Natural killer cell (primary cell): Measurements from ENCODE around the gene CHST3. TPM values are rescaled to one million over a fixed set of nuclear protein-coding genes. Genes with fewer than 3 reads are reported as not detected.
A peak's percentile ranks its signal among the peaks of the same experiment; 100 is the strongest.

Experiments used
- ATAC-seq, 3 donors: fragments of 150-1000 bp in 2 of 3; fragments of 200-7000 bp in 1 of 3; cut with Tn5 transposase; 1 replicate in 1 of 3; 2 replicates in 2 of 3; pipeline ENCODE4 v1.10.0; 2021; ENCODE audit warnings: mild to moderate bottlenecking in 2 of 3, moderate library complexity in 2 of 3
- DNase-seq, 2 donors: peaks; one replicate each; pipeline versions ENCODE4 v3.0.0 to v3.0.0-alpha.2; 2013 to 2021; ENCODE audit warnings: mixed read lengths in 1 of 2
- H3K27ac ChIP-seq: one replicate; pipeline ENCODE4 v1.5.1; 2013; ENCODE audit warnings: mild to moderate bottlenecking, low read length
- H3K27me3 ChIP-seq: one replicate; pipeline ENCODE4 v1.6.1; 2013; ENCODE audit warnings: low read length; ENCODE audit not compliant: control insufficient read depth, insufficient read depth
- H3K36me3 ChIP-seq: one replicate; pipeline ENCODE4 v1.6.1; 2013; ENCODE audit warnings: low read length; ENCODE audit not compliant: control insufficient read depth, insufficient read depth
- H3K4me1 ChIP-seq: one replicate; pipeline ENCODE4 v1.6.1; 2013; ENCODE audit warnings: low read length; ENCODE audit not compliant: control insufficient read depth, insufficient read depth
- H3K4me3 ChIP-seq: one replicate; pipeline ENCODE4 v1.5.1; 2013; ENCODE audit warnings: low read length
- H3K9me3 ChIP-seq: one replicate; pipeline ENCODE4 v1.6.1; 2013; ENCODE audit warnings: low read length; ENCODE audit not compliant: control insufficient read depth, insufficient read depth
- H3K27ac Mint-ChIP-seq, 2 donors: one replicate each; pipeline ENCODE4 v1.8.0; 2022; ENCODE audit warnings: mild to moderate bottlenecking in 2 of 2, mixed read lengths in 2 of 2, moderate library complexity in 1 of 2
- H3K27me3 Mint-ChIP-seq, 2 donors: one replicate each; pipeline ENCODE4 v1.8.0; 2022; ENCODE audit warnings: low read depth in 2 of 2, mixed read lengths in 2 of 2
- H3K36me3 Mint-ChIP-seq: one replicate; pipeline ENCODE4 v1.8.0; 2022; ENCODE audit warnings: mixed read lengths
- H3K4me1 Mint-ChIP-seq, 2 donors: one replicate each; pipeline ENCODE4 v1.8.0; 2022; ENCODE audit warnings: mixed read lengths in 2 of 2
- H3K4me3 Mint-ChIP-seq: one replicate; pipeline ENCODE4 v1.8.0; 2022; ENCODE audit warnings: mild to moderate bottlenecking, moderate library complexity, mixed read lengths
- H3K9me3 Mint-ChIP-seq, 2 donors: one replicate each; pipeline ENCODE4 v1.8.0; 2022; ENCODE audit warnings: mixed read lengths in 2 of 2
- CTCF ChIP-seq: fragments of 200-600 bp; IDR thresholded peaks from one replicate; pipeline ENCODE4 v1.8.0; 2022; ENCODE audit warnings: antibody characterized with exemption
- WGBS: methylation state at CpG from one replicate; pipeline ENCODE4 v1.1.7; 2013; ENCODE audit warnings: missing lambda C conversion rate; ENCODE audit not compliant: insufficient coverage; 5-methylcytosine and 5-hydroxymethylcytosine counted together
- intact Hi-C: fragments of 100-400 bp; cut with micrococcal nuclease; formaldehyde crosslinking; loops from one replicate; pipeline ENCODE4 v1.14.2; 2022
- total RNA-seq, 4 donors: library from RNA; stranded (reverse); fragments of 120-200 nt in 1 of 4; gene quantifications; one replicate each; pipeline versions ENCODE4 v1.2.3 to v1.2.4, GENCODE V29; 2013 to 2022

The CHST3 gene
- total RNA-seq, 3 donors from 2014 or later (not counting 1 experiment from before 2014, with no cell fraction given), result not detected

DNA sequence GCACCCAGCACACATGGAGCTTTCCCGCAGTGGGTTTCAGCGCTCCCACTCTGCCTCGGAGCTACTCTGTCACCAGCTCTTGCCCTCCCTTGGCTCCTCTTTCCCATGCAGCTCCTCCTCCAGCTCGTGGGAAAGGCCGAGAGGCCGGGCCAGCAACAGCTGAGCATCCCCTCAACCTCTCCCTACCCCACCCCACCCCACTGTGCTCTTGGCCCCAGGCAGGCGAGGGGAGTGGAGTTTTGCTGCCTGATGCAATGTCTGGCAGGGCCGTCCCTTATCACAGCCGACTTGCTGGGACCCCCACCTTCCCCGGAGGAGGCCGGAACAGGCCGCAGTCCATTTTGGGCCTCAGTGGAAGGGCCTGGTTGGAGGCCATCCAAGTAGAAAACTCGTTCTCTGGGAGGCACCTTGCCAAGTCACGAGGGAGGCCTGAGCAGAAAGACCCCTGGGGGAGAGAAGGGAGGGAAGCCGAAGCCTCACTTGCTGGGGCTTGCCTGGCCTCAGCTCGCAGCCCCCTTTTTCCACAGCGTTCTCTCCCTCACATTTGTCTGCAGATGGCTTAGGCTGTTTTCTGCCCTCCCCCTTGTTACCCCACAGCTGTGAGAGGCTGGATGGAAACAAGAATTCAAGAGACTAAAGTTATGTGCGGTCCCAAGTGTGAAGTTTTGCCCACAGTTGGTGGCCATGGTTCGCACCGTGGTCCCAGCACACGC, 35.3 kb downstream of the CHST3 start:
- TF ChIP-seq CTCF, result no peak
- H3K4me3 ChIP-seq, result no peak overlapping the region
- H3K27me3 ChIP-seq, result peaks cover 2% of the 10 kb centered on the region
- H3K9me3 Mint-ChIP-seq, result no peaks in the 10 kb centered on the region
- 69% methylated on average over 21 of the region's 21 CpGs for WGBS
- H3K4me3 Mint-ChIP-seq, result no peak overlapping the region
- no peak overlapping the region for H3K27ac Mint-ChIP-seq
- H3K4me1 Mint-ChIP-seq, result peaks cover 6 to 8% of the 10 kb centered on the region in 2 donors
- peaks cover 0 to 5% of the 10 kb centered on the region in 2 donors for H3K27me3 Mint-ChIP-seq
- no peak overlapping the region for H3K27ac ChIP-seq
- H3K36me3 Mint-ChIP-seq, result no peaks in the 10 kb centered on the region
- peaks cover 14% of the 10 kb centered on the region for H3K4me1 ChIP-seq
- intact Hi-C loops, result no loop called here
- no peaks in the 10 kb centered on the region for H3K9me3 ChIP-seq
- ATAC-seq, result peak in 1 of 3 donors; percentile 55
- no peak for DNase-seq
- no peaks in the 10 kb centered on the region for H3K36me3 ChIP-seq

- no peak overlapping the region for H3K4me3 ChIP-seq
- no peak overlapping the region for H3K27ac ChIP-seq
- peaks cover 6 to 8% of the 10 kb centered on the region in 2 donors for H3K4me1 Mint-ChIP-seq
- H3K4me1 ChIP-seq, result peaks cover 14% of the 10 kb centered on the region
- no peak for DNase-seq
- no peaks in the 10 kb centered on the region for H3K36me3 ChIP-seq
- H3K27ac Mint-ChIP-seq, result no peak overlapping the region
- H3K27me3 ChIP-seq, result peaks cover 2% of the 10 kb centered on the region
- 74% methylated on average over 14 of the region's 14 CpGs for WGBS
- TF ChIP-seq CTCF, result no peak
- no peaks in the 10 kb centered on the region for H3K9me3 Mint-ChIP-seq
- H3K9me3 ChIP-seq, result no peaks in the 10 kb centered on the region
- H3K36me3 Mint-ChIP-seq, result no peaks in the 10 kb centered on the region
- no peak overlapping the region for H3K4me3 Mint-ChIP-seq
- peaks cover 0 to 5% of the 10 kb centered on the region in 2 donors for H3K27me3 Mint-ChIP-seq
- intact Hi-C loops, result no loop called here
- ATAC-seq, result no peak
These were observed 36.2 kb downstream of the CHST3 start for GRCh38 chr10:72000073-72001032.

- intact Hi-C loops, result no loop called here
- H3K27ac ChIP-seq, result no peak overlapping the region
- Mint-ChIP-seq H3K4me1 (peaks cover 6 to 8% of the 10 kb centered on the region in 2 donors), H3K36me3 (no peaks in the 10 kb centered on the region), H3K4me3 (no peak overlapping the region), H3K9me3 (no peaks in the 10 kb centered on the region), H3K27ac (no peak overlapping the region), H3K27me3 (peaks cover 0 to 5% of the 10 kb centered on the region in 2 donors)
- no peak for DNase-seq
- peaks cover 14% of the 10 kb centered on the region for H3K4me1 ChIP-seq
- H3K4me3 ChIP-seq, result no peak overlapping the region
- H3K36me3 ChIP-seq, result no peaks in the 10 kb centered on the region
- ATAC-seq, result no peak
- H3K27me3 ChIP-seq, result peaks cover 2% of the 10 kb centered on the region
- no peak for TF ChIP-seq CTCF
- no peaks in the 10 kb centered on the region for H3K9me3 ChIP-seq
- WGBS, result 83% methylated on average over 4 of the region's 4 CpGs
These were observed 36.8 kb downstream of the CHST3 start for GRCh38 chr10:72001033-72001395.
